Testis (tissue), 2 donors: ENCODE data around the gene RAD51D.

Source experiments
- CTCF ChIP-seq, 3 experiments: fragments of 450-650 bp in 2 of 3; fragments of 200-600 bp in 1 of 3; sonication (generic) in 1 of 3; IDR thresholded peaks; one replicate each; pipeline ENCODE4 v1.5.1; 2016 to 2019; ENCODE audit warnings: antibody characterized with exemption in 3 of 3, mild to moderate bottlenecking in 2 of 3, moderate library complexity in 1 of 3
- POLR2A ChIP-seq: fragments of 450-650 bp; IDR thresholded peaks from one replicate; pipeline ENCODE4 v1.6.1; 2017; ENCODE audit warnings: antibody characterized with exemption, mild to moderate bottlenecking, moderate library complexity

DNA sequence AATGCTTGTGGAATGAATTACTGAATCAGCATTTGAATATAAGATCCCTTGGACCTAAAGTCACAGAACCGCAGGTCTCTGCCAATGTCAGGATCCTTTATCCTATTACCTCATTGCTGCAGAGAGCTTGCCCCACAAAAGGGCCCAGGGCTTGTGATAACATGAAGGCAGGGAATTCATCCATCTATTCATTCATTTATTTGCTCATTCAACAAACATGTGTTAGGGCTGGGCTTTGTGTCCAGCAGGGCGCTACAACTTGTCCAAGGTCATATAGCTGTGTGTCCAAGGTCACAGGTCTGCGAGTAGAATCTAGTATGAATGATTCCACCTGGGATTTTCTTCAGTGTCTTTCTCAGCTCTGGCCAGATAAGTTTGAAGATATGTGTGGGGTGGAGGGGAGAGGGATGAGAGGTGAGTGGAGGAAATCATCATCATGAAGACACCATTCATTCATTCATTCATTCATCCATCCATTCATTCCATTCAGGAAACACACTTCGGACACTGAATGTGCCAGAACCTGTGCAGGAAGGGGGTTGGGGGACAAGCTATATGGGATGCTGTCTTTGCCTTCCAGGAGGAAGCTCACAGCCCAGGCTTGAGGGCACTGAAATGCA is 26.7 kb upstream of the RAD51D start:
- TF ChIP-seq CTCF (IDR thresholded peaks at IDR 0.05) (no peak), POLR2A (no peak)
